SKM-1 (cell line): Measurements from ENCODE around the gene CUX1.

Source experiments
- DNase-seq: peaks from one replicate; lab custom pipeline; 2025; ENCODE audit not compliant: unreplicated experiment; lab: John Stamatoyannopoulos, UW

Gene CUX1

GRCh38 chr7:102094316-102094650 lies 276.9 kb downstream of the CUX1 start:
- no peak for DNase-seq

GRCh38 chr7:102095321-102096011 lies 278.0 kb downstream of the CUX1 start:
- DNase-seq = no peak

DNA sequence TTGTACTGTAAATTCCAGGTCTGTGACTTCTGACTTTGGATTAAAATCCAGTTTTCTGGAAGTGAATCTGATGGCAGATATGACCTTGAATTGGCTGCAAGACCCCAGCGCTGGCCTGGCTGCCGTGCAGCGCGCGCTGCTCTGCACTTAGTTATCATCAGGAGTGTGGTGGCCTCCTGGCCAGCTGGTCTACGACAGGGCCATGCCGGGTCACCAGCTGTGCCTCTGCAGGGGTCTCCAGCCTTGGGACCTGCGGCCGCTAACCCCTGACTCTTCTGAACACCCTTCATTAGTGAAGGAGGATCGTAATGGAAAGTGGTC lies 278.5 kb downstream of the CUX1 start:
- DNase-seq = no peak

DNA sequence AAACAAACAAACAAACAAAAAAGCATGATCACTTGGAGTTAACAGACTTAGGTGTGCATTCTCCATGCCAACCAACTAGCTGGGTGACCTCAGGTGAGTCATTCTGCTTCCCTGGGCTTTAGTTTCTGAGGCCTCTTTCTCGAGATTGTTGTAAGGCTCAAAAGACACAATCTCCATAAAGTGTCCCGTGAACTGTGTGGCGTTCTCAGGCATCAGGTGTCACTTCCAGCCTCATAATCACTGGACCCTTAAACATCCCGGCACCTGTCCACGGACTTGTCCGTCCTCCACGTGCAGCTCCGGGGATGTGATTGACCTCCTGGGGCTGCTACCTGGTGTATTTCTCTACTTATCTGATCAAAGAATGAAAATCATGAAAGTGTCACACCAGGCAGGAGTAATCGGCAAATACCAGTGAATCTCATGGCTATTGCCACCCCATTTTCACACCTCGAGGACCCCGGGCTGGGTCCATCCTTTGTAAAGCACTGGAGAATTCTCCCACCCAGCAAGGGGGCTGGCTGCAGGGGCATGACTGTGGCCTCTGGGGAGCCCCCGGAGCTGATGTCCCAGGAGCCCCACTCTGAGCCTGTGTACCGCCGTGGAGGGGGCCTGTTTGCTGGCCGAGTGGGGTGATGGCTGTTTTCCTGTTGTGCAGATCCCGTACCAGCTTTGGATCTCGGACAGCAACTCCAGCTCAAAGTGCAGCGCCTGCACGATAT lies 279.4 kb downstream of the CUX1 start:
- no peak for DNase-seq

DNA sequence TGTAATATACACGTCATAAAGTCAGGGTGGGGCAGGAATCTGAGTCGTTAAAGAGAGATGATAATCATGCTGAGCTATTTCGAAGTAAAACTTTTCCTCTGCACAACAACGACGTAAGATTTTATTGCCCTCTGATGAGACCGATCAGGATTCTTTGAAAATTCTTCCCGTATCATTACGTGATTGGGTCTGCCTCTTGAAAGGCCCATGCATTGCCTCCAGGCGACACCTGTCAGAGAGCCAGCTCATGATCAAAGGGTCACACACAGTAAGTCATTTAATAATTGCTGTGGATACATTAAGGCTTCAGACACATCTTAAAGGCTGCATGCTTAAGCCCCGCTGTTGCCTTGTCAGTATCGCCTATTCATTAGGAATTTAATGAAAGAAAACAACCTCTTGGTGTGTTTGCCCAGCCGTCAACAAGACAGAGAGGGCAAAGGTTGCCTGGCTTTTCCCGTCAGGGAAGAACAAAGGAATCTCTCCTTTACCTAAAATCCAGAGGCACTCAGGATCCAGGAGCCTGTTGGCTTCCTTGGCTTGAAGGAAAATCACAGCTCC lies 280.3 kb downstream of the CUX1 start:
- DNase-seq = no peak

DNA sequence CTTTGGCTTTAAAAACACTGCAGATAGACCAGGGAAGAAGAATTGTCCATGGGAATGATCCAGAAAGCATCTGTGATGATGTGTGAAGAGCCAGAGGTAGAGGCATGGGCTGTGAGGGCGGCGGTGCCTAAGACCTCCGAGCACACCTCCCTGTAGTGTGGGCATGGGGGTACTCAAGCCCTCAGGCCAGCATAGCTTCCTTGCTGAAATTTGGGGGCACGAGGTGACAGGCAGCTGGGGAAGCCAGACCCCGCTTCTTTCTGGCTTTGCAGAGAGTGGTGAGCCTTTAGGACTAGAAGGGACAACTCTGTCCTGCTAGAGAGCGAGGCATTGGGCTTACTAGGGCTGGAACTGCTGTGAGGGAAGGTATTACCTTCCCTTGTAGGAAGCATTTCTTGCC lies 281.6 kb downstream of the CUX1 start:
- no peak for DNase-seq

- DNase-seq = no peak
These were observed 282.0 kb downstream of the CUX1 start for GRCh38 chr7:102099474-102099873.

GRCh38 chr7:102101111-102101551 lies 283.7 kb downstream of the CUX1 start:
- DNase-seq = no peak

DNA sequence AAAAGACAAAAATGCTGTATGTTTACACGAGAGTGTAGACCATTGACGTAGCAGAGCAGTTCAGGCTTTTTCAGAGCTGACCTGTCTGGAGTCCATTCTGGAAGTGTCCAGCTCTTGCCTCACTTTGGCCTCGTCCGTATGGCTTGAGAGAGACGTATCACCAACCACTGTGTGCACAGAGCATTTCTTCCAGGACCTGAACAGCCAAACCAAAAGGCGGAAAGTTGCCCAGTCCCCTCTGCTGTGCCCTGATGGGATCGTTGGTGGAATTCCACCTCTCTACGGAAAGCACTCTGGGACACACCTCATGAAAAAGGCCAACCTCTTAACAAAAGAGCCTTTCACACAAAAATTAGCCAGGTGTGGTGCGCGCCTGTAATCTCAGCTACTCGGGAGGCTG lies 284.5 kb downstream of the CUX1 start:
- no peak for DNase-seq

- no peak for DNase-seq
These were observed 285.6 kb downstream of the CUX1 start for GRCh38 chr7:102103027-102103372.

DNA sequence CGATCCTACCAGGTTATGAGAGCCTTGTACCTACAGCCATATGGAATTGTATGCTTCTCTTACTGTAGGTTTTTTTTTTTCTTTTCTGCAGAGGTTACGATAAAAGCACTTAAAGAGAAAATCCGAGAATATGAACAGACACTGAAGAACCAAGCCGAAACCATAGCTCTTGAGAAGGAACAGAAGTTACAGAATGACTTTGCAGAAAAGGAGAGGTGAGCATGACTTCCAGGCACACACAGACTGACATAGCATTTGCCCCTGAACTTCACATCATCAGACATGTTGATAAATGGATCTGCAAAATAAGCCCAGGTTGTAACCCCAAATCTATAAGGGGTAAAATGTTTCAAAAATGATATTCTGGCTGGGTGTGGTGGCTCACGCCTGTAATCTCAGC lies 286.8 kb downstream of the CUX1 start:
- DNase-seq = no peak

GRCh38 chr7:102106625-102107024 lies 289.2 kb downstream of the CUX1 start:
- no peak for DNase-seq

GRCh38 chr7:102107474-102108104 lies 290.2 kb downstream of the CUX1 start:
- no peak for DNase-seq

DNA sequence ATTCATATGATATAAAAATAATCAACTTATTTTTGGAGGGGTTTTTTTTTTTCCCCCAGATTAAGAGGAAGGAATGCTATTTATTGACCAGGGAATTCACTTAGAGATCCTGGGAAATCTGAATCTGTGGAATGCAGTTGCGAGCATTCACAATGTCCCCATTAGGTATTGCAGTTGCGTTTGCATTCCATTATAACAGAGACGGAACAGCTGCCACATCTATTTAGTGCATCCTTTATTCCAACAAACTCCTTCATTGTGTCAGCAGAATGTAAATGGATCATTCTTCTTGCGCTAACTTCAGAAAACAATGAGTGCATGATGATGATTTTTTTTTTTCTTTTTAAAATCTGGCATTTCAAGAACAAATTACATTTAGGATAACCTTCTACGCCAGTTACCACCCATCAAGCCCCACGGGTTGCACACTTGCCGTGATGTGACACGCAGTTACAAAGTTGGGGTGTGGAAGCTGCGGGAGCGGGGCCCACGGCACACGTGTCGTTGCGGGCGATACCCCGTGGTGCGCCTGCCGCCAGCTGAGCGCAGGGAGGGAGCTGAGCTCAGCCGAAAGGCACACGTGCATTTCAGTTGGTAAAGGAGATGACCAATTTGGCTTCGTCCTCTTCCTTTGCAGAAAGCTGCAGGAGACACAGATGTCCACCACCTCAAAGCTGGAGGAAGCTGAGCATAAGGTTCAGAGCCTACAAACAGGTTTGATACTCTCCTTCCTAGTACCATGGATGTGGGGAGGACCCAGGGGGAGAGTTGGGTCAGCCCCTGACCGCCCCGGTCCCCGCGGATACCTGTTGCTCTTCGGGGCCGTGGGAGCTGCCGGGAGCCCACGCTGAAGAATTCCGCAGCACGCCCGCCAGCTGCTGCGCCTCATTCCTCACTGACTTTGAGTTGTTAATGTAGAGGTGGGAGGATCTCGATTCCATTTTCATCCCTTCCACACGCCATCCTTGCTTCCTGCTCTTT lies 293.9 kb downstream of the CUX1 start:
- DNase-seq = no peak

- no peak for DNase-seq
These were observed 297.8 kb downstream of the CUX1 start for GRCh38 chr7:102115181-102115580.

- DNase-seq = no peak
These were observed 298.5 kb downstream of the CUX1 start for GRCh38 chr7:102115931-102116330.

GRCh38 chr7:102117743-102118142 lies 300.3 kb downstream of the CUX1 start:
- no peak for DNase-seq

GRCh38 chr7:102119213-102119651 lies 301.8 kb downstream of the CUX1 start:
- DNase-seq = no peak

GRCh38 chr7:102119925-102120324 lies 302.5 kb downstream of the CUX1 start:
- no peak for DNase-seq

- DNase-seq = no peak
These were observed 303.3 kb downstream of the CUX1 start for GRCh38 chr7:102120666-102121195.

GRCh38 chr7:102122026-102122425 lies 304.6 kb downstream of the CUX1 start:
- DNase-seq = no peak
